Thoracic aorta (tissue), 2 donors: ENCODE measurements around the gene LRRFIP2. TPM values are rescaled to one million over a fixed set of nuclear protein-coding genes. Genes with fewer than 3 reads are reported as not detected.
"Not testable (repeated sequence)": the region's sequence is repeated elsewhere in the genome, so short reads cannot be mapped to it uniquely, and the experiment has no call there.

Source experiments
- ATAC-seq: fragments of 150-250 bp; one replicate; pipeline ENCODE4 v1.8.0; 2017; ENCODE audit warnings: low read depth; ENCODE audit not compliant: insufficient number of reproducible peaks, low FRiP score
- DNase-seq: peaks from one replicate; pipeline ENCODE4 v3.0.0-alpha.2; 2020; ENCODE audit warnings: low spot score
- H3K27ac ChIP-seq, 2 donors: fragments of 200-600 bp; sonication (generic); 1 replicate in 1 of 2; 2 replicates in 1 of 2; pipeline ENCODE4 v1.5.1; 2016; ENCODE audit warnings: mild to moderate bottlenecking in 2 of 2, moderate library complexity in 2 of 2
- H3K27me3 ChIP-seq: fragments of 200-600 bp; sonication (generic); replicated peaks from 2 replicates; pipeline ENCODE4 v1.6.0; 2016; ENCODE audit warnings: mild to moderate bottlenecking; ENCODE audit not compliant: insufficient read depth
- H3K36me3 ChIP-seq: fragments of 200-600 bp; sonication (generic); one replicate; pipeline ENCODE4 v1.5.1; 2016
- H3K4me1 ChIP-seq, 2 donors: fragments of 200-600 bp; sonication (generic); 1 replicate in 1 of 2; 2 replicates in 1 of 2; pipeline versions ENCODE4 v1.5.1 to v1.6.0; 2016; ENCODE audit warnings: low read depth in 2 of 2, mild to moderate bottlenecking in 1 of 2; ENCODE audit not compliant: control insufficient read depth in 1 of 2
- H3K4me3 ChIP-seq: fragments of 200-600 bp; sonication (generic); 2 replicates; pipeline ENCODE4 v1.5.1; 2016; ENCODE audit warnings: mild to moderate bottlenecking
- H3K9me3 ChIP-seq: fragments of 200-600 bp; sonication (generic); 2 replicates; pipeline ENCODE4 v1.5.1; 2016
- CTCF ChIP-seq: fragments of 200-600 bp; sonication (generic); IDR thresholded peaks from one replicate; pipeline ENCODE4 v1.5.1; 2019; ENCODE audit warnings: antibody characterized with exemption
- total RNA-seq, 2 donors: library from RNA; depleted of rRNA; stranded (reverse); fragments of >200 nt; gene quantifications; one replicate each; pipeline versions ENCODE4 v1.1.0 to v1.2.3, GENCODE V29; 2016

LRRFIP2 gene
- total RNA-seq, 2 donors from 2014 or later, result 98.8 to 123 TPM

DNA sequence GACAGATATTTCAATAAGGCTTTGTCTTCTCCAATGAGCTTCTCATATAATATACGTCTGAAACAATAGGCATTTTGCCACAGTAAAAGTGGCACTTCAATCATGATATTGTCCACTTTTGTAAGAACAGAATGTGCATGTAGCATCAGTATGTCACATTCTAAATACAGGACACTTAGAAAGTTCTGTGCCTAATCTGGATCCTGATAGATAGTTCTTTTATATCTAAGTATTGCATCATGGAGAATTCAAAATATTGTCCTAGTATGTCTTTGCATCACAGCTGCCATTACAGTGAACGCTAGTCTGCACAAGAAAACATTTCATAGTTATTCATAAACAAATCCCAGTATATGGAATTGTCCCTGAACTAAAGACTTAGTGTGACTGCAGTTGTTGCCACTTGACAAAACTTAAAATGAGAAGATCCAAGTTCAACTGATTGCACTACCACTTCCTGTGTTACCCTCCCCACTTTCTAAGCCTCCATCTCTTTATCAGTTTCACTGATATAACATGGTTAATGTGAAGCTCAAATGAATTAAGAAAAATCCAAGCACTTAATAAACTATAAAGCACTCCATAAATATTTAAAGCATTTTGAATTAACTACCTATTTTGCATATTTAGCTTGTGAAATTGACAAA is 19.6 kb downstream of the LRRFIP2 start:
- no peak for ATAC-seq
- no peaks in the 10 kb centered on the region for H3K9me3 ChIP-seq
- DNase-seq, result no peak
- no peaks in the 10 kb centered on the region for H3K27me3 ChIP-seq
- no peak overlapping the region for H3K4me3 ChIP-seq
- TF ChIP-seq CTCF, result no peak
- H3K27ac ChIP-seq, result no peak overlapping the region
- peaks cover 0 to 59% of the 10 kb centered on the region in 2 donors for H3K4me1 ChIP-seq
- peaks cover 6% of the 10 kb centered on the region for H3K36me3 ChIP-seq

DNA sequence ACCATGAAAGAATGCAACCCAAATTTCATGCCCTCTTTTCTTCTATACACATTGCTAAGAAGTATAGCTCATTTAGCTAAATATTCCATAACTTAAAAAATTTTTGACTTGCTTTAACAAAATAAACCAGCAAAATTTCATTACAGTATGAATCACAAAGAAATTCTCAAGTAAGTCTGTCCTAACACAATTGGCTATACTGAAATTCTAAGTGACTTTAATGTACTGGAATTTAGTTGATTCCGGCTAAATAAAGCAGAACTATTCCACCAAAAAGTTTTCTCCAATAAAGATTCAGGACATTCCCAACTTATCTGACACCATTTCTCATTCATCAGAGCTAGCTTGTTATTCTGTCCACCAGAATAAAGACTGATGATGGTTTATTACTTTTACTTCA is 23.8 kb downstream of the LRRFIP2 start:
- DNase-seq (no peak), ATAC-seq (no peak)
- H3K27me3 ChIP-seq, result no peaks in the 10 kb centered on the region
- H3K4me1 ChIP-seq, result peaks cover 12 to 50% of the 10 kb centered on the region in 2 donors
- TF ChIP-seq CTCF, result no peak
- H3K9me3 ChIP-seq, result no peaks in the 10 kb centered on the region
- no peak overlapping the region for H3K27ac ChIP-seq
- no peak overlapping the region for H3K4me3 ChIP-seq
- H3K36me3 ChIP-seq, result peaks cover 9% of the 10 kb centered on the region

- DNase-seq (no peak), ATAC-seq (no peak)
- H3K4me1 ChIP-seq, result peaks cover 17 to 52% of the 10 kb centered on the region in 2 donors
These were observed 25.1 kb downstream of the LRRFIP2 start for GRCh38 chr3:37149257-37149656.

GRCh38 chr3:37148208-37148607 is 26.2 kb downstream of the LRRFIP2 start:
- no peak overlapping the region for H3K4me3 ChIP-seq
- no peak for DNase-seq
- TF ChIP-seq CTCF, result no peak
- ATAC-seq, result no peak
- H3K27ac ChIP-seq, result no peak overlapping the region
- H3K36me3 ChIP-seq, result peaks cover 9% of the 10 kb centered on the region
- H3K9me3 ChIP-seq, result no peaks in the 10 kb centered on the region
- no peaks in the 10 kb centered on the region for H3K27me3 ChIP-seq
- H3K4me1 ChIP-seq, result peaks cover 17 to 44% of the 10 kb centered on the region in 2 donors

More at GRCh38 chr3:37149257-37149656, 25.1 kb downstream of the LRRFIP2 start:
- Histone ChIP-seq H3K27ac (no peak overlapping the region), H3K4me3 (no peak overlapping the region), H3K36me3 (peaks cover 9% of the 10 kb centered on the region), H3K9me3 (no peaks in the 10 kb centered on the region), H3K27me3 (no peaks in the 10 kb centered on the region)
- TF ChIP-seq CTCF, result no peak

DNA sequence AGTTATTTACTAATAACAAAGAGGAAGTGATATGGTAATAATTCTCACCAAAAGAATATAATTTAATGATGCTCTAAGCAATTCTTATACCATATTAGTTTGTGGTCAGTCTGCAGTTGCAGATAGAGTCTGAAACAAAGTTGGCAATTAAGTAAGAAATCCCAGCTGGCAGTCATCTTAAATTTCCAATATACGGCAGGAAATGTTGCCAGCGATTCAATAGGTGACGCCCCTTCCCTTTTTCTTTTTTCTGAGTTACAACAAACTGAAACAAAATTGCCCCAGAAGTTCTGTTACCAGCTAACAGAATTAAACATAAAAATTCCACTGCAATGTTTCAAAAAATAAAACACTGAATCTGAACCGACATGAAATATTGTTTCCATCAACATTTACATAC is 26.7 kb downstream of the LRRFIP2 start:
- Histone ChIP-seq H3K9me3 (no peaks in the 10 kb centered on the region), H3K27ac (no peak overlapping the region), H3K36me3 (peaks cover 9% of the 10 kb centered on the region), H3K4me3 (no peak overlapping the region), H3K27me3 (no peaks in the 10 kb centered on the region), H3K4me1 (peaks cover 17 to 44% of the 10 kb centered on the region in 2 donors)
- ATAC-seq (no peak), DNase-seq (no peak)
- TF ChIP-seq CTCF, result no peak

DNA sequence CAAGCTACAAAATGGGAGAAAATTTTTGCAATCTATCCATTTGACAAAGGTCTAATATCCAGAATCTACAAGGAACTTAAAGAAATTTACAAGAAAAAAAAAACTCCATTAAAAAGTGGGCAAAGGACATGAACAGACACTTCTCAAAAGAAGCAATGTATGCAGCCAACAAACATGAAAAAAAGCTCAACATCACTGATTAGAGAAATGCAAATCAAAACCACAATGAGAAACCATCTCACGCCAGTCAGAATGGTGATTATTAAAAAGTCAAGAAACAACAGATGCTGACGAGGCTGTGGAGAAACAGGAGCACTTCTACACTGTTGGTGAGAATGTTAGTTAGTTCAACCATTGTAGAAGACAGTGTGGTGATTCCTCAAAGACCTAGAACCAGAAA is 27.5 kb downstream of the LRRFIP2 start:
- not testable (repeated sequence) for H3K27ac ChIP-seq, ATAC-seq, DNase-seq, H3K27me3 ChIP-seq, H3K36me3 ChIP-seq, H3K4me3 ChIP-seq, H3K9me3 ChIP-seq
- H3K4me1 ChIP-seq, result peaks cover 17 to 44% of the 10 kb centered on the region in 2 donors
